HG03135 (cell line): ENCODE data around the gene MAST4.

Source experiments
- ATAC-seq: cut with Tn5 transposase; IDR thresholded peaks from one replicate; pipeline ENCODE4 v1.9.1; 2021; ENCODE audit warnings: mild to moderate bottlenecking, moderate library complexity; ENCODE audit not compliant: unreplicated experiment

The MAST4 gene

DNA sequence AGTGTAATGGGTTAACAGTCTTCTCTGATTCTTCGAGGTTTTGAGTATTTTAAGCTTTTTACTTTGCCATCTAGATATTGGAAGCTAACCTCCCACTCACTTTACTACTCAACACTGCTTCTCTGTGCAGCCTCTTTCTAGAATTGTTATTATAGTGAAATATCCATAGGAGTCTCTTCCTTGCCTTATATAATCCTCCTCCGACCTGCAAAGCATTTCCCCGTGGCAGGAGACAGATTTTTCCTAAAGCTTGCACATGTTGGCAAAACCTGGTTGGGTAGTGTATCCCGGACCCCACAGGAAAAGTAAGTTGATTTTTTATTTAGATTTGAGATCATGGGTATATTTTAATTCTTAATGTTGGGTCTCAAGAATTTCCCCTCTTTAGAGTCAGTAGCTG lies 351.3 kb downstream of the MAST4 start:
- ATAC-seq: no peak

DNA sequence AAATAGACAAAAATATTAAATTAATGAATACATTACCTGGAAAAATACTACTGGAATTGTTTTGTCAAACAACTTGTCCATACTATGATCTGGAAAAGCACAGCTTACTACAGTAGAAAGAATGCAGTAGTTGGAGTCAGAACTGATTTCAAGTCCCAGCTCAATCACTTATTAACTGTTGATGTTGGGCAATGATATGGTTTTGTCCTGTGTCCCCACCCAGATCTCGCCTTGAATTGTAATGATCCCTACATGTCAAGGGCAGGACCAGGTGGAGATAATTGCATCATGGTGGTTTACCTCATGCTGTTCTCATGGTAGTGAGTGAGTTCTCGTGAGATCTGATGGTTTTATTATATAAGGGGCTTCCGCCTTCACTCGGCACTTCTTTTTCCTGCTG lies 352.9 kb downstream of the MAST4 start:
- no peak for ATAC-seq

DNA sequence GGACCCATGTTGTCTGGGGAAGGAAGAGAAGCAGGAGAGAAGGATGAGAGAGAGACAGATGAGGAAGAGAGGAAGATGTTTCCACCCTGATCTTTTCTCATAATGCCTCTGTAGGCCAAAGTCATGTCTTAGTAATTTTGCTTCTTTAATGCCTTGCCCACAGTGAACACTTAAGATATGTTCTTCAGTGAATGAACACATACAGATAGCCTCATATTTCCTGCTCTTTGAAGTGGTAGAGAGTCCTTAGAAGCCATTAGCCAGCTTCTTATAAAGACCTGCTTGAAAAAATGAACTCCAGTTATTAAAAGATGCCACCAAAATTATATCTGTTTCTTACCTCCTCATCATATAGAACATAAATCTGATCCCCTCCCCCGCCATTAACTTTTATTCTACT lies 356.0 kb downstream of the MAST4 start:
- ATAC-seq: no peak

DNA sequence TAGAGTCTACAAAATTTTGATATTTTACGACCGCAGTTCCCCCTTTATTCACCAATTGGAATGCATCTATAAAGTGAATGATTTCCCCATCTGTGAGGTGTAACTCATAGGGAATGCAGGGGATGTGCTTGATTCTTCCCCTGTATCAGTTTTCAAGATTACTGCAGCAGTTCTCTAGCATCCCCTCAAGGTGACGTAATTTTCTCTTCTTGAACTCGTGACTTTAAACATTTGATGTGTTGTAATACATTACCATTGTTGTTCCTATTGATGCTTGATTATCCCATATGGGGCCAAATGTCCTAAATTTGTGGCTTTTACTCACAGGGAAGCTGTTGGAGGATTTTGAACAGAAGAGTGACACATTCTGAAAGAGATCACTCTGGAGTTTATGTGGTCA lies 360.2 kb downstream of the MAST4 start:
- no peak for ATAC-seq

DNA sequence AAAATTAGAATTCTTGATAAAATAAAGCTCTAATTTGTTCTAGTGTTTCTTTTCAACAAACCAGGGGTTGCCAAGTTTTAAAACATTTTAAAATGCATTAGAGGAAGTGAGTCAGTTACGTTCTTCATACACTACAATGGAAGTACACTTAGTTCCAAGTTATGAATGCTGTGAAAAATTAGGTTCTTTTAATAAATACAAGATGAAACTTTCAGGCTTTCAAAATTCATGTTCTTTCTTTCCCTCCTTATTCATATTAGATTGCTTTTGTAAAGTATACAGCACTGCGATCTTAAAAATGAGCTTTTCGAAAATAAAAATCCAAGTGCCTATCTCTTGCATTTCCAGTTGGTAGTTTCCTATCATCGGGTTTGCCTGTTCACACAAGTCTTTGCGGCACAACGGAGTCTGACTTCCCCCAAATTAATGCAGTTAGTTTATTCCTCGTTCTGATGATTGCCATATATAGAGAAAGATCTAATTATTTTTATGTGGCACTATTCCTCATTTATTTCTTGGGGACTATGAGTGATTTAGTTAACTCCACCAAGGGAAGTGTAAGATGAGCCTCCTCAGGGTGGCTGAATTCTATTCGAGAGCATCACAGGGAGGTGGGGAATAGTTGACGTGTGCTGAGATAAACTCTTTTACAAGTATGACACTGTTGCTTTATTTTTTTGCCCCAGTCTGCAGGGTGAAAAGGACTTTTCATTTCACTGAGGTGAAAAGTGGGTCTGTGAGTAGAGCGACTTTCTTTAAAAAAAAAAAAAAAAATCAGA lies 362.2 kb downstream of the MAST4 start:
- ATAC-seq: no peak

DNA sequence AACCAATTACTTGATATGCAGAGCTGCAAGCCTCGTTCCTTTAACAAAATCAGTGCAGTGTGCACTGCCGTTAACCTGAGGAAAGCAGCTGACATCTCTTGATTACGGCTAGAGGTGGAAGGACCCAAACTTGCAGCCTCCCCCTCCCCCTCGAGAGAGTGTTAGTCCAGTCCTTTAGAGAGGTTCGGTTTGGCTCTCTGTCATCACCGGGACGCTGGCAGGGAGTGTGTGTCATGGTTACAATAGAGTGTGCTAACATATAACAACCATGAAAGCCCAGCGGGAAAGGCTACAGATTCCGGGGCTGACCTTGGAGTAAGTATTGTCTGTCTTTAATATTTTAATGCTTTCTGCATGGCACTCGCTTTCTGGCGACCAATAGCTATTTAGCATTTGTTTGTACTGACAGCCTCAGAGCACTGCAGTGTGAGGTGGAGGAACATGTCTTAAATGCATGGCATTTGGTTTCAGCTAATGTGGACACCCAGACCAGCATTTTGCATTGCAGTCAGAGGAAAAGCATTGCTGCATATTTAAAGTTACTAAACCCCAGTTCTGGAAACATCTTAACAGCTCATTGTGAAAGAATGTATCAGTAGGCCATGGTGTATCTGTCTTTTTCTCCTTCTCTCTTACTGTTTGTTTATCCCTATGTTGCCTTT lies 362.9 kb downstream of the MAST4 start:
- no peak for ATAC-seq

DNA sequence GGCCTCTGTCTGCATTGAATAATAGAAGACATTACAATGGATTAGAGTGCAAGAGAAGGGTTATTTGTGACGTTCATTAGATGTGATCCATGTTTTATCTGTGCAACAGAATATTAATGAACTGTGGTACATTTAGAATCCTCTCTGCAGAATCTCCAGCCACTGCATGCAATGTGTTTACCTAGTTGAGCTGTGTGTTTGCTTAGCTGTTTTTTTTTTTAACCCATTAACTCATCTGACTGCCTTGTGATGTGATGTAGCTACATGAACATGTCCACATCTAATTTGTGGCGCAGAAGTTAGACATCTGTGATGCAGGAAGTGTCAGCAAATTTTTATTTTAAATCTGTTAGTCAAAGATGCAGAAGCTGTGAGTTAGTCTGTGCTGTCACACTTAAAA lies 363.5 kb downstream of the MAST4 start:
- no peak for ATAC-seq

DNA sequence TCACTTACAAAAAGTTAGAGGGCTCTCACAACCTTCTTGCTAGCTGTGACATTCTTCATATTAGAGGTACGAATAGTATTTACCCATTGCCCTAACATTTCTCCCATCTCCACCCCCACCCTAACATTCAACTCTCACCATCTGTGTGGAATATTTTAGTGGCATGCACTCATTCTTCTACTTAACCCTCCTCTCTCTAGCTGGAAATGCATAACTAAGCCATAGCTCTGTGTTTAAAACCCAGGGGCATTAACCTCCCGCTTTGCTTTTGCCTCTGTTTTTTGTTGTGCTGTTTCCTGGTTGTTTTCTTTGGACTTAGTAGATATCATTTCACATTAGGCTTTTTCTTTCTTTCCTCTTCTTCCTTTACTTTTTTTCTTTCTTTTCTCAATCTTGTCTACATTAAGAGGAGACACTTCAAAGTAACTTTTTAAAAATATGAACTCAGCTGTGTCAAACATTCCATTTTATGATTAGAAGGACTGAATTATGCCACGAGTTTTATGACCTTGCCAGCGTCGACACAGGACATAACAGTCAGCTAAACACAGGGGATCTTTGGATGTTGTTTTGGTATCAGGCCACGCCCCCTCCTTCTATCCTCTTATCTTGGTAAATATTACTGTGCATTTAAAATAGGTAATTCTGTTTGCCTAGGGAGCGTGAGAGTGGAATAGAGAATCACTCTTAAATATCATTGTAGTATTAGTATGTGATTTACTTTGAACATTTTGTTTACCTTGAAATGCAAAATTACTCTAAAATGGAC lies 364.4 kb downstream of the MAST4 start:
- no peak for ATAC-seq

DNA sequence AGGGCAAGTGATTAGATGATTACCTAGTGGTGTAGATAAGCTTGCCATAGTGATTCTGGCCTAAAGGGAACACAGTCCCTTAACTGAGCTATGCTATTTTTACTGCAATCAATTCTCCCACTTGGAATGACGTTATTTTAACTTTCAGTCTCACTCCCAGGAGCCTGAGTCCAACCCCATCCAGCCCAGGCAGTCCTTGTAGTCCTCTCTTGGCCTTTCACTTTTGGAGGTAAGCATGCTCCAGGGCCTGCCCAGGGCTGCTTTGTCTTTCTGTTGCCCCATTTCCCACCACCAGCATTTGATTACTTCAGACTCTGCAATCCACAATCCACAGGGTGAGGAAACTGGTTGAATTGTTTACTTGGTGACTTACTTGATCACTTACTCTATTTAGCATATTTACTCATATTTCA lies 367.4 kb downstream of the MAST4 start:
- ATAC-seq: no peak

DNA sequence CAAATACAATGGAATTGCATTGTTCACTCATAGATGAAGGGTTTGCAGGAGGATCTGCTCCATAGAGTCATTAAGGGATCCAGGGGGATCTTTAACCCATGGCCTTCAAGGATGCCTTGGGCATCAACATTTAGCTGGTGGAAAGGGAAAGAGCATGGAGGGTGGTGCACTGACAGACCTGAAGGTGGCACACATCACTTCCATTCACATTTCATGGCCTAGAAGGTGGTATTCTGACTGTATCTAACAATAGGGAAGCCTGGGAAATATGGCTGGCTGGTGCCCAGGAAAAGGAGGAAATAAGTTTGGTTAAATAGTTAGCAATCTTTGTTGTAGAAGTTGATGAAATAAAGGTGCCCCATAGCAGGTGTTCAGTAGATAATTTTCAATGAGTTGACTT lies 370.2 kb downstream of the MAST4 start:
- no peak for ATAC-seq

DNA sequence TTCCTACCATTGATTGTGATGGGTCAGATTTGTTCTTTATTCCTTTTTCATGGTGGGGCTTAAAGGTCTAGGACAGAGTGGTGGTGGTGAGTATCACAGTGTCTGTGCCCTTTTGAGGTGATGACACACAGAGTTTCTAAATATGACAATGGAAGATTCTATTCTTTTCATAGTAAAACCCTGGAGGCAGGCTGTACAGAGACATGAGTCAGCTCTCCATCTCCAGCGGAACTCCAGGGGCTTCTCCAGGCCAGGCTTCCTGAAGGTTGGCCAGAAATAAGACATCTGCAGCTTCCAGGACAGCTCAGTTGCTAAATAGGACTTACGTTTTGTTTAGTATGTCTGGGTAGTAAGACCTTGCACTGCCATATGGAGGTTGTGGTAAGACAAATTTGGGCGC lies 370.9 kb downstream of the MAST4 start:
- ATAC-seq: no peak

DNA sequence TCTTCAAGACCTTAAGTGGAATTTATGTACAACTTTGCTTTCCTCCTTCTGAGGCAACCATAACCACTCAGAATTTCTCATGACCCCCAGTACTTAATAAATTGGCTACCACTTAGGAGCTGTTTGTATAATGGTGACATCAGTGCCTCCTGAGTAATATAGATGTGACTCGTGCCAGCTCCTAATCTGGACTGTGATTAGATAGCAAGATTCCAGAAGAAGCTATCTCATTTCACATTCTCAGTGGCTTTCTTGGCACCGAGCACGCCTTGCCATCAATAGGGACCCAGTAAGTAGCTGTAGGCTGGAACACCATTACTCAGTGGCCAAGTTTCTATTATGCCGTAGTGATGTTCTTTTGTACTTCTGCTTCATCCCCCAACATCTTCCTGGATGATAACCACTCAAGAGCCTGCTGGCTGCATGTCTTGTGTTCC lies 371.7 kb downstream of the MAST4 start:
- no peak for ATAC-seq

DNA sequence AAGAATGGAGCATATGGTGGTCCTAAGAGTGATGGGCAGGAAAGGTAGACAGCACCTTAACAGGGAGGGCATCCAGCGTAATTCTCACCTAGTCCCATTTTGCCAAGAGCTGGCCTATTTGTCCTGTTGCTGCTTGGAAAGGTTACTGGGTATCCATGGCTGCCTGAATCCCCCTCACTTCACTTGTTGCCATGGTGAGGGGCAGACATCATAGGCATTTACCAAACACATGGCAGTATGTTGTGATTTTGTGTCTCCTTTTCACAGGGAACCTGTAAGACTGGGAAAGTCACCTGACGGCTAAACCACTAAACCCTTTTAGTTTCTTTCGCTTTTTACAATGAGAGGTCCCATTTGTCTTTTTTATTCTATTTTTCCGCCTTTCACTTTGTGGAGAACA lies 373.3 kb downstream of the MAST4 start:
- no peak for ATAC-seq

DNA sequence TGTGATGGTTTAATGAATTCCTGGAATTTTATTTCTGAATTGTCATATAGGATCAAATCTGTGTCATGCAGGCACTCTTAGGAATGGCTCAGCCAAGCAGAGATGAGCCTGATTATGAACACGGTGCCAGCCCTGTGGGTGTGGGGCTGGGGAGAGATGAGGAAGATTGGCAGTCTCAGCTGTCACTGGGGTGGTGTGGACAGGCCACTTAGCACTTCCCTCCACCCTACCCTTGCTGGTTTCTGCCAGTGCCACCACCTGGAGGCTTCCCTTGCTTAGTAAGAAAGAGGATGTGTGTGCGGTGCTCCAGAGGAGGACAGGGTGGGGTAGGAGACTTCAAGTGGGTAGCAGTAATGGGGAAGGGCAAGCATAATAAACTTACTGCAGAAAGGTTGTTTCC lies 373.8 kb downstream of the MAST4 start:
- no peak for ATAC-seq

DNA sequence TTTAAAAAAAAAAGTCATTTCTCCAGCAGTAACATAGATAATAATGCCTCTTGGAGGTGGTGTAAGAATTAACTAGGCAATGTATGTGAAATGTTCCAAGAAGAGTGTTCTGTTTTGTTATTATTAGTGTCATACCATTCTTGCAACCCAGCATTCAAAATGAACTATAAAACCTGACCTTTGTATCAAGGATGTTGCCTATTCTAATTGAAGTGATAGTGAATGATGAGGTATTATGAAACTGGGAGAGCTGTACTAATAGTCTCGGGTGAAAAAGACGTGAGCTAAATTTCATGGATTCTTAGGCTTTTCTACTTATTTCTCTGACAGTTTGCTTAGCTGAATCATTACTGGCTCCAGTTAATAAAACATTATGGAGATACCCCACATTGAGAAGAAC lies 375.8 kb downstream of the MAST4 start:
- ATAC-seq: no peak

DNA sequence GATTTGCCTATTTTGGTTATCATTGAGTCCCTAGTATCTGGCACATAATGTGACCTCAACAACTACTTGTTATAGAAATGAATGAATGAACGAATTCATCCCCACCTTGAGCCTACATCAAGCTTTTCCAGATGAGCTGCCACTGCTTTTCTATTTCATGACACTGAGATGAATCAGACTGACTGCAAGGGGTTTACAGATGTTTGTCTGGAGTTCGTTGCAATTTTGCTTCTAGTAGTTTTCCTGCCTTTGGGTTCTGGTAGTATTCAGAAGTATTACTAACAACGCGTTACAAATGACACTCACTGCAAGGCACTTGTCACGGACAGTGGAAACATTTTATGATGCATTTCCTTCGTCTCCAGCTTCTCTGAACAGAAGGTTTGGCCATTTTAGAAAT lies 378.1 kb downstream of the MAST4 start:
- no peak for ATAC-seq

DNA sequence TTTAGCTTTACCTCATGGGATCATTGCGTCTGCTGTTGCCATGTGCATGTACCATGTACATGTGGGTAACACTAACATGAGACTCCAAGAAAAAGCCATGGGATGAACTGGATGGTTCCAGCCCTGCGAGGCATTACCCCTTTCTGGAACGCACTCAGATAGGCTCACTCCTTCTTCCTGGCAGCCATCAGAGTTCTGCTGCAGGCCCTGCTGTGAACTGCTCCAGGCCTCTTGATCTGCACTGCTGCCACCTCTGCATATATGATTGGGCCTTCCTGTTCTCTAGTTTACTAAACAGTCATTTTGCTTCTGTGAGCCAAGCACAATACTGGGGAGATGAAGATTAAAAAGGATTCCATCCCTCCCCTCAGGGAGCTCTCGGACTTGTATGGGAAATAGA lies 379.9 kb downstream of the MAST4 start:
- ATAC-seq: no peak

DNA sequence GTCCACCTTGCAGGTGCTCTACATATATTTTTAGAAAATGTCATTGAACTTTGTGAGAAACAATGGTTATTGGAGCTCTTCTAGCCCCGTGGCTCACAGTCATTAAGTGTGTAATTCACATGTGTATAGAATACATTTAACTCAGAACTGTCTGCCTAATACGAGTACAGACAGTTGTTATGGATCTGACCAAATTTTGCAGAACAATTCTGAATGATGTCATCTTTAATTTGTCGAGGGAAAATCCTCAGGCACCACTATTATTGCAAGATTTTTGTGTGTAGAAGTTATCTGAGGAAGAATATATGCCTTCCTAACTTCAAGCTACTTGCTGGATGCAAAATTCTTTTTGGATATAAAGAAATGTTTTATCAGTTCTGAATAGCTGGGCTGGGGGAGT lies 383.5 kb downstream of the MAST4 start:
- ATAC-seq: no peak

DNA sequence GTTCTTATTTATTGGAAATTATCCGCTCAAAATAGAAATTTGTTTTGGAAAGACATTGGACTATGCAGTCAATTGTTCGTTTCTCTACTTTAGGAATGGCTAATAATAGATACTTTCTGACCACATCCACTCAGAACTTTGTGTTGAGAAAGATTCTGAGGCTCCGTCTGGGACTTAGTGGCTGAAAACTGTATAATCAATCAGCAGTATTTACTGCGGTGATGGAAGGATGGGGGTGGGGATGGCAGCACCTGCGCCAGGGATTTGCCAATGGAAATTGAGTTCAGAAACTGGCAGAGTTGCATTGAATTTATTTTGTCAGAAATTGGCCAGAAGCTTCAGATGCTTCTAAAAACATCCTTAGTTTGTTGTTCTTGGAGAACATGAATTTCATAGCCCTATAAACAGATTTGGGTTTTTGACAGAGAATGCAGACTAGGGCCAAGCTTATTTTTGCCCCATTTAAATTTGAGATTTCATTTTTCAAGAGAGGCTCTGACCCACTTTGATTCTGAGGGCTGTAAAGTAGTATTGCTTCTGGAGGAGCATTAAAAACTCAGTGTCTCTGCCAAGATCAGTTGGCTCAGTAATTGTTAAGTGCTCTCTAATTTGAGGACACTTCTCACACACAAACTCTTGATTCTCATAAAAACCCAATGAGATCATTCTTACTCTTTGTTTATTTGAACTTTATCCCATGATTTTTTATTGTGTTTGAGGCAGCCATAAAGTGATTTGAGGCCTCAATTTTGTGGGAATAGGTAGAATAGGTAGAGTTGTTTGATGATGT lies 385.3 kb downstream of the MAST4 start:
- no peak for ATAC-seq

DNA sequence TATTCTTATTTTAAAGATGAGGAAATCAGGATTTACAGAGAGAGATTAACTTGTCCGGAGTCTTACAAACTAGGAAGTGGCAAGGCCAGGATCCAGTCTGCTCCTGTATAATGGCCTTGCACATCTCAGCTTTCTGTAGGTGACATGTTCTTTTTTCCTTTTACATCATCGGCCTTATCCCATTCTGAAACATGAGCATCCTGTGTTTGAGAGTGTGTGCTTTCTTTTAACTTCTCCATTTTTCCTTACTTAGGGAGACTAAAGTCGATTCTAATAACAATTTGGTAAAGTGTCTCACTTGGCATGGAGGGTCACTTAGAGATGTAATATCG lies 385.8 kb downstream of the MAST4 start:
- no peak for ATAC-seq

DNA sequence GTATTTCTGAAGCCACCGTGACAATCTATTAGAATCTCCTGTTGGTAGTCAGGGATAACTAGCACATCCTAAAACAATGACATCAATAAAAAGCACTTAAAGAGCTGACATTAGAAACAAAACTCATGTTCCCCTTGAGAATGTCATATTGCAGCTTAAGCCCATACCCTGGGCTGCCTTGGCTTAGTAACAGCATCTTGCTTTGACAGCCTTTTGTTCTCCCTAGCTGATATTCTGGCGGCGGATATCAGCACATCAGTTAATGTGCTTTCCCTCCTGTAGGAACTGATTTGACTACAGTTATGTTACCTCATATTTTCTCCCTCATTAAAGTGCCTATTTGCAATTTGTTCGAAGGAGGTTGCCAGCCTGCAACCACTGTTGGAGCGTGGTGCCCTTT lies 386.3 kb downstream of the MAST4 start:
- ATAC-seq: no peak
